ENCODE data around the gene ETV3. TPM values are rescaled to one million over a fixed set of nuclear protein-coding genes. Genes with fewer than 3 reads are reported as not detected.

The ETV3 gene
- total and polyA plus RNA-seq, 3 experiments from 2014 or later: 10.0 to 26.4 (median 24.8) TPM

GRCh38 chr1:157108448-157108847 lies 29.7 kb downstream of the ETV3 start:
- Mint-ChIP-seq H3K27me3 (peaks cover 24 to 54% of the 10 kb centered on the region in 2 donors), H3K36me3 (no peaks in the 10 kb centered on the region), H3K4me1 (peaks cover 0 to 3% (median 0%) of the 10 kb centered on the region in 3 donors), H3K9me3 (peaks cover 0 to 2% (median 0%) of the 10 kb centered on the region in 5 donors), H3K27ac (peak overlapping the region in 1 of 8 donors; percentile 83), H3K4me3 (no peak overlapping the region)
- no peaks in the 10 kb centered on the region for H3K36me3 ChIP-seq (ENCODE audit: insufficient read depth, low read length)
- no peak overlapping the region for H3K4me3 ChIP-seq (ENCODE audit: low read length)
- H3K4me1 ChIP-seq (ENCODE audit: insufficient read depth, low read length): no peaks in the 10 kb centered on the region
- H3K27ac ChIP-seq (ENCODE audit: low read depth, low read length): no peak overlapping the region
- no peaks in the 10 kb centered on the region for H3K9me3 ChIP-seq (ENCODE audit: low read length)
- ChIA-PET CTCF (interaction anchor here (1.3 kb wide), 1 partner anchor 19 kb away, joined by 3 read pairs; no protein-coding TSS in a partner anchor), POLR2A (no interaction called here)
- DNase-seq: no peak
- no peaks in the 10 kb centered on the region for H3K27me3 ChIP-seq (ENCODE audit: insufficient read depth, low read length, poor library complexity, severe bottlenecking)

GRCh38 chr1:157107702-157108101 lies 30.5 kb downstream of the ETV3 start:
- CTCF ChIA-PET: no interaction called here
- Mint-ChIP-seq H3K27ac (peak overlapping the region in 1 of 8 donors; percentile 38), H3K27me3 (peaks cover 24 to 52% of the 10 kb centered on the region in 2 donors), H3K36me3 (no peaks in the 10 kb centered on the region), H3K9me3 (no peaks in the 10 kb centered on the region), H3K4me1 (peaks cover 0 to 3% (median 0%) of the 10 kb centered on the region in 3 donors), H3K4me3 (no peak overlapping the region)
- Histone ChIP-seq H3K27me3 (ENCODE audit: insufficient read depth, low read length, poor library complexity, severe bottlenecking) (no peaks in the 10 kb centered on the region), H3K4me1 (ENCODE audit: insufficient read depth, low read length) (no peaks in the 10 kb centered on the region), H3K4me3 (ENCODE audit: low read length) (no peak overlapping the region), H3K36me3 (ENCODE audit: insufficient read depth, low read length) (no peaks in the 10 kb centered on the region), H3K27ac (ENCODE audit: low read depth, low read length) (no peak overlapping the region), H3K9me3 (ENCODE audit: low read length) (no peaks in the 10 kb centered on the region)
- POLR2A ChIA-PET: no interaction called here
- no peak for DNase-seq

DNA sequence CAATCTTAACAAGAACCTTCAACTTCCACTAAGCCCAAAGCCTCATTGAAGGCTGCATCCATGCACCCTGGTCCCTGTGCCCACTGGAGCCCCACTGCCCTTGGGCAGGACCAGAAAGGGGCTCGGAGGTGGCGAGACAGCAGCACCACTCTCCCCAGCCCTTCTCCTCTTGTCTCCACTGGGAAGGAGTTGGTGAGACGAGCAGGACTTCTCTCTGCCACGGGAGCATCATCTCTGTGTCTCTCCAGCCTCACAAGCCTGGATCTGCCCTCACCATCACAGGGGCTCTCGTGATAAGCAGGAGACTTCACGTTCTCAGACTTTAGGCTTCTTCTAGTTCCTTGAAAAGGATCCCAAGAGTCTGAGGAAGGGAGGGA lies 31.4 kb downstream of the ETV3 start:
- H3K4me1 ChIP-seq (ENCODE audit: insufficient read depth, low read length): no peaks in the 10 kb centered on the region
- Mint-ChIP-seq H3K9me3 (no peaks in the 10 kb centered on the region), H3K27me3 (peaks cover 22 to 48% of the 10 kb centered on the region in 2 donors), H3K4me1 (peaks cover 0 to 3% (median 0%) of the 10 kb centered on the region in 3 donors), H3K27ac (peak overlapping the region in 1 of 8 donors; percentile 32), H3K4me3 (no peak overlapping the region), H3K36me3 (no peaks in the 10 kb centered on the region)
- no peaks in the 10 kb centered on the region for H3K36me3 ChIP-seq (ENCODE audit: insufficient read depth, low read length)
- no peak overlapping the region for H3K27ac ChIP-seq (ENCODE audit: low read depth, low read length)
- POLR2A ChIA-PET: no interaction called here
- H3K27me3 ChIP-seq (ENCODE audit: insufficient read depth, low read length, poor library complexity, severe bottlenecking): no peaks in the 10 kb centered on the region
- CTCF ChIA-PET: no interaction called here
- DNase-seq: no peak
- H3K9me3 ChIP-seq (ENCODE audit: low read length): no peaks in the 10 kb centered on the region
- no peak overlapping the region for H3K4me3 ChIP-seq (ENCODE audit: low read length)

- no peaks in the 10 kb centered on the region for H3K36me3 Mint-ChIP-seq
- Histone ChIP-seq H3K4me3 (ENCODE audit: low read length) (no peak overlapping the region), H3K27me3 (ENCODE audit: insufficient read depth, low read length, poor library complexity, severe bottlenecking) (no peaks in the 10 kb centered on the region), H3K36me3 (ENCODE audit: insufficient read depth, low read length) (no peaks in the 10 kb centered on the region), H3K9me3 (ENCODE audit: low read length) (no peaks in the 10 kb centered on the region), H3K27ac (ENCODE audit: low read depth, low read length) (no peak overlapping the region), H3K4me1 (ENCODE audit: insufficient read depth, low read length) (no peaks in the 10 kb centered on the region)
- peaks cover 0 to 3% (median 0%) of the 10 kb centered on the region in 3 donors for H3K4me1 Mint-ChIP-seq
- peak overlapping the region in 2 of 8 donors; percentile 51 to 66 for H3K27ac Mint-ChIP-seq
- ChIA-PET POLR2A (no interaction called here), CTCF (interaction anchor here (1.5 kb wide), 1 partner anchor 16 kb away, joined by 3 read pairs; no protein-coding TSS in a partner anchor)
- H3K27me3 Mint-ChIP-seq: peaks cover 22 to 43% of the 10 kb centered on the region in 2 donors
- H3K9me3 Mint-ChIP-seq: no peaks in the 10 kb centered on the region
- no peak overlapping the region for H3K4me3 Mint-ChIP-seq
- DNase-seq: no peak
Measured at GRCh38 chr1:157105988-157106812, 32.0 kb downstream of the ETV3 start.

DNA sequence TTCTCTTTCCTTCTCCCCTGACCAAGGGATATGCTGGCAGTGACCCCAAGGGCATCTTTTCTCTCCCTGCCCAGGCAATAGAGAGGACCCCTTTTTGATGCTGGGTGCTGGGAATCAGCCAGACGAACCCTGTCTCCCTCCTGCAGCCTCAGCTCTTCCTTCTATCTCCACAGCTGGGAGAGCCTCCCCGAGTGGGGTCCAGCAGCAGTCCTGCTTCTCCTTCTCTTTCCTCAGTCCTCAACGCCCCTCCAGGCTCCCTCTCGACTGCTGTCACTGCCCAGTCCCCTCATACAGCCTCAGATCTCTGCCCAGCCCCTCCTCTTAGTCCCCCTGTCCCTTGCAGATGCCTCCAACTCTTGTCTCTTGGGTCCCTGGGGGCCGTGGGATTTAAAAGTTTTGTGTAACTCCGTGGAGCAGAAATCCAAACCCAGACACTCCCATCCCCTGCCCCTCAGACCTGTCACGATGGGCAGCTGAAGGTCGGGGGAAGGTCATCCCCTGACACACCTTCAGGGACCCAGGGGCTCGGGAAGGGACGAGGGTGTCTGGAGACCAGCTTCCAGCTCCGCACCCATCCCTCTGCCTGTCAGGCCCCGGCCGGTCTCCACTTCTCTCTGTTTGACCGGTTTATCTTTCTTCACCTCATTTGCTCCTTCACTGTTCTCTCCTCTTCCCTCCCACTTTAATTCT lies 32.8 kb downstream of the ETV3 start:
- ChIA-PET POLR2A (no interaction called here), CTCF (interaction anchor here (0.6 to 1.5 kb wide), 2 partner anchors 16 to 51 kb away, joined by 3 read pairs; no protein-coding TSS in a partner anchor)
- Histone ChIP-seq H3K4me1 (ENCODE audit: insufficient read depth, low read length) (no peaks in the 10 kb centered on the region), H3K9me3 (ENCODE audit: low read length) (no peaks in the 10 kb centered on the region), H3K27me3 (ENCODE audit: insufficient read depth, low read length, poor library complexity, severe bottlenecking) (no peaks in the 10 kb centered on the region), H3K36me3 (ENCODE audit: insufficient read depth, low read length) (no peaks in the 10 kb centered on the region), H3K27ac (ENCODE audit: low read depth, low read length) (no peak overlapping the region), H3K4me3 (ENCODE audit: low read length) (no peak overlapping the region)
- Mint-ChIP-seq H3K27ac (peak overlapping the region in 3 of 8 donors; percentile 13 to 66 (median 23)), H3K27me3 (peaks cover 20 to 44% of the 10 kb centered on the region in 2 donors), H3K36me3 (no peaks in the 10 kb centered on the region), H3K4me3 (no peak overlapping the region), H3K9me3 (no peaks in the 10 kb centered on the region), H3K4me1 (peaks cover 0 to 3% (median 0%) of the 10 kb centered on the region in 3 donors)
- DNase-seq: no peak

GRCh38 chr1:157104598-157105293 lies 33.4 kb downstream of the ETV3 start:
- H3K27me3 Mint-ChIP-seq: peaks cover 18 to 39% of the 10 kb centered on the region in 2 donors
- H3K4me3 ChIP-seq (ENCODE audit: low read length): no peak overlapping the region
- H3K36me3 ChIP-seq (ENCODE audit: insufficient read depth, low read length): no peaks in the 10 kb centered on the region
- ChIA-PET POLR2A (no interaction called here), CTCF (interaction anchor here (0.6 to 1.5 kb wide), 2 partner anchors 15 to 52 kb away, joined by 3 read pairs; no protein-coding TSS in a partner anchor)
- H3K27ac ChIP-seq (ENCODE audit: low read depth, low read length): no peak overlapping the region
- no peaks in the 10 kb centered on the region for H3K4me1 ChIP-seq (ENCODE audit: insufficient read depth, low read length)
- peaks cover 0 to 3% (median 0%) of the 10 kb centered on the region in 3 donors for H3K4me1 Mint-ChIP-seq
- peak overlapping the region in 3 of 8 donors; percentile 4 to 52 (median 22) for H3K27ac Mint-ChIP-seq
- DNase-seq: no peak
- H3K4me3 Mint-ChIP-seq: no peak overlapping the region
- no peaks in the 10 kb centered on the region for H3K27me3 ChIP-seq (ENCODE audit: insufficient read depth, low read length, poor library complexity, severe bottlenecking)
- no peaks in the 10 kb centered on the region for H3K9me3 ChIP-seq (ENCODE audit: low read length)
- H3K36me3 Mint-ChIP-seq: no peaks in the 10 kb centered on the region
- H3K9me3 Mint-ChIP-seq: no peaks in the 10 kb centered on the region

GRCh38 chr1:157103268-157103667 lies 34.9 kb downstream of the ETV3 start:
- no peaks in the 10 kb centered on the region for H3K9me3 Mint-ChIP-seq
- H3K27ac ChIP-seq (ENCODE audit: low read depth, low read length): no peak overlapping the region
- H3K4me1 ChIP-seq (ENCODE audit: insufficient read depth, low read length): no peaks in the 10 kb centered on the region
- no peaks in the 10 kb centered on the region for H3K9me3 ChIP-seq (ENCODE audit: low read length)
- no peak overlapping the region for H3K4me3 Mint-ChIP-seq
- ChIA-PET POLR2A (no interaction called here), CTCF (interaction anchor here (0.8 to 1.2 kb wide), 2 partner anchors 12 to 13 kb away, joined by 3 to 4 read pairs; no protein-coding TSS in a partner anchor)
- peak overlapping the region in 1 of 8 donors; percentile 10 for H3K27ac Mint-ChIP-seq
- H3K27me3 Mint-ChIP-seq: peaks cover 10 to 26% of the 10 kb centered on the region in 2 donors
- H3K4me1 Mint-ChIP-seq: peaks cover 0 to 3% (median 0%) of the 10 kb centered on the region in 3 donors
- no peak overlapping the region for H3K4me3 ChIP-seq (ENCODE audit: low read length)
- H3K36me3 Mint-ChIP-seq: no peaks in the 10 kb centered on the region
- no peaks in the 10 kb centered on the region for H3K27me3 ChIP-seq (ENCODE audit: insufficient read depth, low read length, poor library complexity, severe bottlenecking)
- no peaks in the 10 kb centered on the region for H3K36me3 ChIP-seq (ENCODE audit: insufficient read depth, low read length)
- DNase-seq: no peak
